ENCODE results near the gene EXOSC1.
"Not testable (repeated sequence)": the region's sequence is repeated elsewhere in the genome, so short reads cannot be mapped to it uniquely, and the experiment has no call there.

The EXOSC1 gene

GRCh38 chr10:97407211-97407951 is 38.4 kb downstream of the EXOSC1 start:
- DNase-seq: peak; percentile 25

- not testable (repeated sequence) for DNase-seq
Observed at GRCh38 chr10:97406483-97406882, 39.3 kb downstream of the EXOSC1 start.

GRCh38 chr10:97406064-97406463 is 39.7 kb downstream of the EXOSC1 start:
- DNase-seq: no peak

GRCh38 chr10:97404044-97404443 is 41.8 kb downstream of the EXOSC1 start:
- DNase-seq: no peak

GRCh38 chr10:97401455-97401919 is 44.3 kb downstream of the EXOSC1 start:
- no peak for DNase-seq

- DNase-seq: peak; percentile 71
Observed at GRCh38 chr10:97400665-97401454, 44.9 kb downstream of the EXOSC1 start, which contains the start of gene RRP12. Gene RRP12 (minus strand): TSS chr10:97401340. CDS start chr10:97401231, 109 bp downstream.

- DNase-seq: no peak
Observed at GRCh38 chr10:97399843-97400545, 45.8 kb downstream of the EXOSC1 start.

GRCh38 chr10:97396056-97396455 is 49.8 kb downstream of the EXOSC1 start:
- DNase-seq: no peak

GRCh38 chr10:97393034-97393573 is 52.7 kb downstream of the EXOSC1 start:
- DNase-seq: no peak

GRCh38 chr10:97390091-97390490 is 55.7 kb downstream of the EXOSC1 start:
- no peak for DNase-seq

GRCh38 chr10:97388152-97388551 is 57.7 kb downstream of the EXOSC1 start:
- no peak for DNase-seq
